H9 (cell line): ENCODE measurements around the gene CLCN6. TPM values are rescaled to one million over a fixed set of nuclear protein-coding genes. Genes with fewer than 3 reads are reported as not detected.

Experiments used
- DNase-seq: peaks from one replicate; pipeline ENCODE4 v3.0.0-alpha.2; 2017
- H2AFZ ChIP-seq: one replicate; pipeline ENCODE4 v1.6.1; 2013; ENCODE audit warnings: mild to moderate bottlenecking, low read length, control low read depth, moderate library complexity
- H2AK5ac ChIP-seq: 2 replicates; pipeline ENCODE4 v1.6.1; 2013; ENCODE audit warnings: low read length, control low read depth, mixed read lengths; ENCODE audit not compliant: insufficient read length
- H2BK120ac ChIP-seq: one replicate; pipeline ENCODE4 v1.6.1; 2013; ENCODE audit warnings: low read depth, mild to moderate bottlenecking, low read length, control low read depth, inconsistent platforms; ENCODE audit not compliant: poor library complexity, severe bottlenecking
- H2BK12ac ChIP-seq: 2 replicates; pipeline ENCODE4 v1.6.1; 2013; ENCODE audit warnings: low read length, control low read depth, mixed read lengths, low read depth; ENCODE audit not compliant: insufficient read length
- H2BK15ac ChIP-seq: 2 replicates; pipeline ENCODE4 v1.6.1; 2013; ENCODE audit warnings: low read depth, low read length, control low read depth
- H2BK20ac ChIP-seq: one replicate; pipeline ENCODE4 v1.6.1; 2013; ENCODE audit warnings: low read depth, mild to moderate bottlenecking, low read length, control low read depth, inconsistent platforms; ENCODE audit not compliant: poor library complexity, severe bottlenecking
- H2BK5ac ChIP-seq: 2 replicates; pipeline ENCODE4 v1.6.1; 2013; ENCODE audit warnings: low read length, control low read depth, mixed read lengths; ENCODE audit not compliant: insufficient read length
- H3K14ac ChIP-seq: 2 replicates; pipeline ENCODE4 v1.6.1; 2013; ENCODE audit warnings: low read length, control low read depth; ENCODE audit not compliant: insufficient read depth
- H3K18ac ChIP-seq: 2 replicates; pipeline ENCODE4 v1.6.1; 2013; ENCODE audit warnings: low read depth, mild to moderate bottlenecking, mixed read lengths, low read length, control low read depth; ENCODE audit not compliant: insufficient read length
- H3K23ac ChIP-seq: 2 replicates; pipeline ENCODE4 v1.6.1; 2013; ENCODE audit warnings: low read length, control low read depth, mixed read lengths, low read depth; ENCODE audit not compliant: insufficient read length
- H3K23me2 ChIP-seq: 2 replicates; pipeline ENCODE4 v1.6.1; 2013; ENCODE audit warnings: low read depth, mild to moderate bottlenecking, mixed read lengths, low read length, control low read depth; ENCODE audit not compliant: insufficient read length, poor library complexity, severe bottlenecking
- H3K27ac ChIP-seq: 2 replicates; pipeline ENCODE4 v1.5.1; 2013; ENCODE audit warnings: low read length, control low read depth, mixed read lengths, low read depth; ENCODE audit not compliant: insufficient read length
- H3K27me3 ChIP-seq: 2 replicates; pipeline ENCODE4 v1.6.1; 2013; ENCODE audit warnings: low read length, control low read depth, inconsistent platforms; ENCODE audit not compliant: insufficient read depth
- H3K4ac ChIP-seq: 2 replicates; pipeline ENCODE4 v1.6.1; 2013; ENCODE audit warnings: low read depth, mild to moderate bottlenecking, control low read depth, inconsistent platforms, low read length, moderate library complexity
- H3K4me1 ChIP-seq: 2 replicates; pipeline ENCODE4 v1.6.1; 2013; ENCODE audit warnings: low read length, control low read depth, inconsistent platforms; ENCODE audit not compliant: insufficient read depth
- H3K4me2 ChIP-seq: 2 replicates; pipeline ENCODE4 v1.6.1; 2013; ENCODE audit warnings: low read length, control low read depth, mixed read lengths; ENCODE audit not compliant: insufficient read length, insufficient read depth
- H3K56ac ChIP-seq: 2 replicates; pipeline ENCODE4 v1.6.1; 2013; ENCODE audit warnings: low read depth, mild to moderate bottlenecking, mixed read lengths, low read length, control low read depth; ENCODE audit not compliant: insufficient read length
- H3K79me1 ChIP-seq: 2 replicates; pipeline ENCODE4 v1.6.1; 2013; ENCODE audit warnings: low read depth, mild to moderate bottlenecking, moderate library complexity, low read length, control low read depth, inconsistent platforms; ENCODE audit not compliant: insufficient read depth, poor library complexity, severe bottlenecking
- H3K79me2 ChIP-seq: 2 replicates; pipeline ENCODE4 v1.6.1; 2013; ENCODE audit warnings: low read length, control low read depth, inconsistent platforms; ENCODE audit not compliant: insufficient read depth
- H3K9ac ChIP-seq: 2 replicates; pipeline ENCODE4 v1.6.1; 2013; ENCODE audit warnings: low read length, control low read depth, mixed read lengths; ENCODE audit not compliant: insufficient read length; ENCODE audit errors: extremely low read depth
- H3K9me3 ChIP-seq: one replicate; pipeline ENCODE4 v1.6.1; 2013; ENCODE audit warnings: low read depth, low read length, inconsistent platforms; ENCODE audit not compliant: control insufficient read depth
- H3T11ph ChIP-seq: one replicate; pipeline ENCODE4 v1.6.1; 2013; ENCODE audit warnings: mild to moderate bottlenecking, low read length, control low read depth, inconsistent platforms
- H4K20me1 ChIP-seq: one replicate; pipeline ENCODE4 v1.6.1; 2013; ENCODE audit not compliant: control insufficient read depth, insufficient read length, insufficient read depth
- H4K5ac ChIP-seq: 2 replicates; pipeline ENCODE4 v1.6.1; 2013; ENCODE audit warnings: low read depth, mild to moderate bottlenecking, mixed read lengths, low read length, control low read depth; ENCODE audit not compliant: insufficient read length
- H4K8ac ChIP-seq: replicated peaks from 2 replicates; pipeline ENCODE4 v1.6.1; 2013; ENCODE audit warnings: low read length, control low read depth, mixed read lengths, low read depth; ENCODE audit not compliant: insufficient read length
- H4K91ac ChIP-seq: 2 replicates; pipeline ENCODE4 v1.6.1; 2013; ENCODE audit warnings: low read depth, mild to moderate bottlenecking, moderate library complexity, mixed read lengths, low read length, control low read depth; ENCODE audit not compliant: insufficient read length
- H3K27ac Mint-ChIP-seq, 3 experiments: 2 replicates in 2 of 3; 3 replicates in 1 of 3; pipeline ENCODE4 v1.8.0; 2020 to 2021; ENCODE audit warnings: mixed read lengths in 3 of 3, mild to moderate bottlenecking in 1 of 3, moderate library complexity in 1 of 3
- H3K27me3 Mint-ChIP-seq: 2 replicates; pipeline ENCODE4 v1.8.0; 2021; ENCODE audit warnings: low read depth, mild to moderate bottlenecking, moderate library complexity, mixed read lengths
- H3K36me3 Mint-ChIP-seq, 3 experiments: 2 replicates in 2 of 3; 3 replicates in 1 of 3; pipeline ENCODE4 v1.8.0; 2020 to 2021; ENCODE audit warnings: low read depth in 3 of 3, mixed read lengths in 3 of 3; ENCODE audit not compliant: insufficient read depth in 1 of 3
- H3K4me1 Mint-ChIP-seq, 2 experiments: 2 replicates each; pipeline ENCODE4 v1.8.0; 2020; ENCODE audit warnings: mixed read lengths in 2 of 2
- H3K4me3 Mint-ChIP-seq, 2 experiments: 2 replicates in 1 of 2; 3 replicates in 1 of 2; pipeline ENCODE4 v1.8.0; 2020 to 2021; ENCODE audit warnings: mild to moderate bottlenecking in 2 of 2, mixed read lengths in 2 of 2, moderate library complexity in 1 of 2
- H3K9me3 Mint-ChIP-seq, 2 experiments: 2 replicates in 1 of 2; 3 replicates in 1 of 2; pipeline ENCODE4 v1.8.0; 2020; ENCODE audit warnings: mild to moderate bottlenecking in 2 of 2, mixed read lengths in 2 of 2, moderate library complexity in 1 of 2
- WGBS: extraction: QIAGEN DNeasy Blood & Tissue Kit; methylation state at CpG from one replicate; pipeline ENCODE4 v1.1.7; 2013; ENCODE audit warnings: missing lambda C conversion rate, low lambda C conversion rate, mixed read lengths; ENCODE audit not compliant: insufficient read length; ENCODE audit errors: extremely low coverage; 5-methylcytosine and 5-hydroxymethylcytosine counted together
- total RNA-seq: library from RNA; stranded (reverse); gene quantifications from 2 replicates; pipeline ENCODE4 v1.2.1, GENCODE V29; 2021
- TF ChIP-seq, protein P1 (sequence below): fragments of 200-600 bp; sonication (generic); conservative IDR thresholded peaks from 3 replicates; pipeline ENCODE4 v1.8.0; 2021; ENCODE audit warnings: antibody characterized with exemption, mild to moderate bottlenecking

CLCN6 gene
- total RNA-seq, 1 experiment from 2014 or later: 20.5 TPM

DNA sequence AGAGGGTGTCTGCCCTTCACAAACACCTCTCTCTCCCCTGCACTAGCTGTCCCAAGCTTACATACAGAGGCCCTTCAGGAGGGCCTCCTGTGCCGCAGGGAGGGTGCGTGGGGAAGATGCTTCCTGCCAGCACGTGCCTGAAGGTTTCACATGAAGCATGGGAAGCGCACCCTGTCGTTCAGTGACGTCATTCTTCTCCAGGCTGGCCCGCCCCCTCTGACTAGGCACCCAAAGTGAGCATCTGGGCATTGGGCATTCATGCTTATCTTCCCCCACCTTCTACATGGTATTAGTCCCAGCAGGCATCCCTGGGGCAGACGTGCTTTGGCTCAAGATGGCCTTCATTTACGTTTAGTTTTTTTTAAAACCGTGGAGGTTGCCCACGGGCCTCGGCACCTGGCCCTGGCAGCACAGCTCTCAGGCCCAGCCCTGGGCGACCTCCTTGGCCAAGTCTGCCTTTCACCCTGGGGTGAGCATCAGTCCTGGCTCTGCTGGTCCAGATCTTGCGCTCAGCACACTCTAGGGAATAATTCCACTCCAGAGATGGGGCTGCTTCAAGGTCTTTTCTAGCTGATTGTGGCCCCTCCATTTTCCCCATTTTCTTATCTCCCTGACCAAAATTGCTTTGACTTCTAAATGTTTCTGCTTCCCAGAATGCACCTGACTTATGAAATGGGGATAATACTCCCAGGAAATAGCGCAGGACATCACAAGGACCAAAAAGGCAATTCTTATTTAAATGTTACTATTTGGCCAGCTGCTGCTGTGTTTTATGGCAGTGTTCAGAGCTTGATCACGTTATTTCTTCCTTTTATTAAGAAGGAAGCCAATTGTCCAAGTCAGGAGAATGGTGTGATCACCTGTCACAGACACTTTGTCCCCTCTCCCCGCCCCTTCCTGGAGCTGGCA, 35.5 kb downstream of the CLCN6 start:
- Histone ChIP-seq H2BK12ac (no peak overlapping the region), H3K23me2 (no peaks in the 10 kb centered on the region), H3K27me3 (no peaks in the 10 kb centered on the region), H3K4ac (no peak overlapping the region), H3K18ac (no peak overlapping the region), H3K79me1 (no peaks in the 10 kb centered on the region), H3K9me3 (no peaks in the 10 kb centered on the region), H2BK5ac (no peak overlapping the region), H4K91ac (no peak overlapping the region), H2AFZ (no peak overlapping the region), H3K23ac (no peak overlapping the region), H4K20me1 (no peaks in the 10 kb centered on the region), H2AK5ac (no peak overlapping the region), H3K79me2 (no peaks in the 10 kb centered on the region), H2BK20ac (no peak overlapping the region), H4K5ac (no peak overlapping the region), H3K4me1 (no peaks in the 10 kb centered on the region), H3K56ac (no peak overlapping the region), H4K8ac (no peak overlapping the region), H3K14ac (no peak overlapping the region), H2BK15ac (no peak overlapping the region), H3K4me2 (no peak overlapping the region), H3K27ac (no peak overlapping the region), H3K9ac (no peak overlapping the region), H3T11ph (no peak overlapping the region), H2BK120ac (no peak overlapping the region)
- DNase-seq: no peak
- no CpG with 5 or more reads among the region's 17 CpGs for WGBS
- Mint-ChIP-seq H3K27ac (no peak overlapping the region), H3K4me1 (no peaks in the 10 kb centered on the region), H3K36me3 (peaks cover 20 to 91% (median 77%) of the 10 kb centered on the region in 3 experiments; a peak in 6 of 7 replicates), H3K27me3 (no peaks in the 10 kb centered on the region), H3K9me3 (no peaks in the 10 kb centered on the region), H3K4me3 (no peak overlapping the region)
- TF ChIP-seq, protein P1, sequence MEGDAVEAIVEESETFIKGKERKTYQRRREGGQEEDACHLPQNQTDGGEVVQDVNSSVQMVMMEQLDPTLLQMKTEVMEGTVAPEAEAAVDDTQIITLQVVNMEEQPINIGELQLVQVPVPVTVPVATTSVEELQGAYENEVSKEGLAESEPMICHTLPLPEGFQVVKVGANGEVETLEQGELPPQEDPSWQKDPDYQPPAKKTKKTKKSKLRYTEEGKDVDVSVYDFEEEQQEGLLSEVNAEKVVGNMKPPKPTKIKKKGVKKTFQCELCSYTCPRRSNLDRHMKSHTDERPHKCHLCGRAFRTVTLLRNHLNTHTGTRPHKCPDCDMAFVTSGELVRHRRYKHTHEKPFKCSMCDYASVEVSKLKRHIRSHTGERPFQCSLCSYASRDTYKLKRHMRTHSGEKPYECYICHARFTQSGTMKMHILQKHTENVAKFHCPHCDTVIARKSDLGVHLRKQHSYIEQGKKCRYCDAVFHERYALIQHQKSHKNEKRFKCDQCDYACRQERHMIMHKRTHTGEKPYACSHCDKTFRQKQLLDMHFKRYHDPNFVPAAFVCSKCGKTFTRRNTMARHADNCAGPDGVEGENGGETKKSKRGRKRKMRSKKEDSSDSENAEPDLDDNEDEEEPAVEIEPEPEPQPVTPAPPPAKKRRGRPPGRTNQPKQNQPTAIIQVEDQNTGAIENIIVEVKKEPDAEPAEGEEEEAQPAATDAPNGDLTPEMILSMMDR: no peak
